ENCODE results near the gene TEX12. TPM values are rescaled to one million over a fixed set of nuclear protein-coding genes. Genes with fewer than 3 reads are reported as not detected.
A peak's percentile ranks its signal among the peaks of the same experiment; 100 is the strongest.

The TEX12 gene
- total RNA-seq, 1 donor from 2014 or later, result not detected

- Histone ChIP-seq H2AFZ (ENCODE audit: low read depth, low read length) (no peak overlapping the region), H3K9me3 (ENCODE audit: insufficient read depth, low read depth, low read length) (no peaks in the 10 kb centered on the region), H3K4me2 (ENCODE audit: low read length) (no peak overlapping the region), H3K4me1 (ENCODE audit: insufficient read depth, low read length) (no peaks in the 10 kb centered on the region), H3K27me3 (ENCODE audit: insufficient read depth, low read length) (no peaks in the 10 kb centered on the region), H4K20me1 (ENCODE audit: insufficient read depth, low read length) (no peaks in the 10 kb centered on the region), H3K4me3 (ENCODE audit: insufficient read depth, low read depth, low read length) (no peak overlapping the region), H3K9ac (ENCODE audit: low read length) (no peak overlapping the region), H3K79me2 (ENCODE audit: insufficient read depth, low read length) (no peaks in the 10 kb centered on the region), H3K27ac (ENCODE audit: low read depth, low read length) (no peak overlapping the region), H3K36me3 (ENCODE audit: insufficient read depth, low read length) (no peaks in the 10 kb centered on the region)
- Mint-ChIP-seq H3K36me3 (ENCODE audit: low read depth, unreplicated experiment) (no peaks in the 10 kb centered on the region), H3K9me3 (ENCODE audit: unreplicated experiment) (no peaks in the 10 kb centered on the region), H3K27ac (ENCODE audit: unreplicated experiment) (no peak overlapping the region), H3K4me3 (ENCODE audit: unreplicated experiment) (no peak overlapping the region), H3K4me1 (ENCODE audit: low read depth, unreplicated experiment) (no peaks in the 10 kb centered on the region), H3K27me3 (ENCODE audit: low read depth, unreplicated experiment) (peaks cover 3% of the 10 kb centered on the region)
- FAIRE-seq (no peak), DNase-seq (ENCODE audit: low read depth) (peak; percentile 12)
- TF ChIP-seq CTCF (IDR thresholded peaks at IDR 0.05; ENCODE audit: insufficient read depth, low read depth, low read length), result no peak
- no peak for TF ChIP-seq EZH2 (IDR thresholded peaks at IDR 0.05; ENCODE audit: insufficient read depth, low read length)
Measured at GRCh38 chr11:112216561-112217105, 49.5 kb downstream of the TEX12 start.

GRCh38 chr11:112219476-112220232 lies 52.5 kb downstream of the TEX12 start:
- no peak overlapping the region for H3K27ac Mint-ChIP-seq (ENCODE audit: unreplicated experiment)
- no peaks in the 10 kb centered on the region for H3K36me3 ChIP-seq (ENCODE audit: insufficient read depth, low read length)
- H3K36me3 Mint-ChIP-seq (ENCODE audit: low read depth, unreplicated experiment), result no peaks in the 10 kb centered on the region
- FAIRE-seq, result peak; percentile 93
- H3K9me3 ChIP-seq (ENCODE audit: insufficient read depth, low read depth, low read length), result no peaks in the 10 kb centered on the region
- H3K9me3 Mint-ChIP-seq (ENCODE audit: unreplicated experiment), result no peaks in the 10 kb centered on the region
- peak; percentile 39 for DNase-seq (ENCODE audit: low read depth)
- no peak overlapping the region for H3K27ac ChIP-seq (ENCODE audit: low read depth, low read length)
- no peak overlapping the region for H2AFZ ChIP-seq (ENCODE audit: low read depth, low read length)
- no peak overlapping the region for H3K4me3 ChIP-seq (ENCODE audit: insufficient read depth, low read depth, low read length)
- H3K4me2 ChIP-seq (ENCODE audit: low read length), result no peak overlapping the region
- TF ChIP-seq CTCF (IDR thresholded peaks at IDR 0.05; ENCODE audit: insufficient read depth, low read depth, low read length) (peak; percentile 90), EZH2 (IDR thresholded peaks at IDR 0.05; ENCODE audit: insufficient read depth, low read length) (no peak)
- H3K4me1 Mint-ChIP-seq (ENCODE audit: low read depth, unreplicated experiment), result no peaks in the 10 kb centered on the region
- H3K4me1 ChIP-seq (ENCODE audit: insufficient read depth, low read length), result no peaks in the 10 kb centered on the region
- no peaks in the 10 kb centered on the region for H3K79me2 ChIP-seq (ENCODE audit: insufficient read depth, low read length)
- no peaks in the 10 kb centered on the region for H4K20me1 ChIP-seq (ENCODE audit: insufficient read depth, low read length)
- no peaks in the 10 kb centered on the region for H3K27me3 ChIP-seq (ENCODE audit: insufficient read depth, low read length)
- no peak overlapping the region for H3K4me3 Mint-ChIP-seq (ENCODE audit: unreplicated experiment)
- peaks cover 3% of the 10 kb centered on the region for H3K27me3 Mint-ChIP-seq (ENCODE audit: low read depth, unreplicated experiment)
- no peak overlapping the region for H3K9ac ChIP-seq (ENCODE audit: low read length)
